Measurements from ENCODE around the gene ZFHX3.

The ZFHX3 gene

GRCh38 chr16:73037845-73038570, 9.9 kb downstream of the ZFHX3 start:
- no peak for DNase-seq

DNA sequence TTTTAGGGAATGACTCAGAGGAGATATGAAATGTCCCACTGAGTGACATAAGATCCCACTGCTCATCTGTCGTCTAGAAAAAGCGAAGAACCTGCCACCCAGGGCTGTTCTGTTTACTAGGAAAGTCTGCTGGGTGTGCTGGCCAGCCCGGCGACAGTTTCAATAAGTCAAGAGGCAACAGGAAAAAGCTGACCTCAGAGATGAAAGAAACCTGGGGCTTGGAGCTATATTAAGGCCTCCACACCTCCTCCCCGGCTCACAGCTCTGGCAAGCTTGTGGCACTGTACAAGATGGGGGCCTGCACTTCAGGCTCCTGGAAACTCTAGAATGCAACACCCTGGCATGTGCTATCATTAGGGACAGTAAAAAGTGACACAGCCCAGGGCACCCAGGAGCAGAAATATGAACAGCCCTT, 10.6 kb downstream of the ZFHX3 start:
- DNase-seq: no peak

GRCh38 chr16:73036074-73036826, 11.7 kb downstream of the ZFHX3 start:
- DNase-seq: no peak

GRCh38 chr16:73034374-73034773, 13.6 kb downstream of the ZFHX3 start:
- no peak for DNase-seq

DNA sequence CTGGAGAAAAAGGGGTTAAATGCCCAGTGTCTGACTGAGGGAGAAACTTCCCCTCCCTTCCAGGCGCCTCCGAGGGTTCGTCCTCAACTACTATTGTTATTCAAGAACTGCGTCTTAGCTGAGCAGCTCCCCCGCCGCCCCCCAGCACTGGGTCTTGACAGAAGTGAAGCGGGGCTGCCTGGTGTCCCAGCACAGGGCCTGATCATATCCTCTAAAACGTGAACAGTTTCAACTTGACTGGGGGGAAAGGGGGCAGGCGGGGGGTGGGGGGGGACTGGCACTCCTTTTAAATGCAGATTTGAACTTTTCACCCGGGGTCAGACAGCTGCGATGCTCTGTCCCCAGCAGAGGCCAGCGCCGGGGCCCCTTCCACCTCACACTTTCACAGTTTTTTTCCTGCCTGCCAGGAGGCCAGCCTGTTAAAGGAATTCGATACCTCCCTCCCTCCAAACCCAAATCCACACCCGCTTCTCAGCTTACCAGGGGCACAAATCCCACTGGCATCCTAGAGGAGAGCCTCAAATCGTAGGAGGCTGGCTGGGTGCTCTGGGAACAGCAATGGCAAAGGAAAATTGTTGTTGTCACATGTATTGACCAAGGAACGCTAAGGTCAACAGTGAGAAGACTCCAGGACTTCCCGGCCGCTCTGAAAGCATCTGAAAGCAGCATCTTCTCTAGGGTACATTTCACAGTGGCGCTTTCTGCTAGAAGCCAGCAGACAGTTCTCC, 14.5 kb downstream of the ZFHX3 start:
- no peak for DNase-seq

DNA sequence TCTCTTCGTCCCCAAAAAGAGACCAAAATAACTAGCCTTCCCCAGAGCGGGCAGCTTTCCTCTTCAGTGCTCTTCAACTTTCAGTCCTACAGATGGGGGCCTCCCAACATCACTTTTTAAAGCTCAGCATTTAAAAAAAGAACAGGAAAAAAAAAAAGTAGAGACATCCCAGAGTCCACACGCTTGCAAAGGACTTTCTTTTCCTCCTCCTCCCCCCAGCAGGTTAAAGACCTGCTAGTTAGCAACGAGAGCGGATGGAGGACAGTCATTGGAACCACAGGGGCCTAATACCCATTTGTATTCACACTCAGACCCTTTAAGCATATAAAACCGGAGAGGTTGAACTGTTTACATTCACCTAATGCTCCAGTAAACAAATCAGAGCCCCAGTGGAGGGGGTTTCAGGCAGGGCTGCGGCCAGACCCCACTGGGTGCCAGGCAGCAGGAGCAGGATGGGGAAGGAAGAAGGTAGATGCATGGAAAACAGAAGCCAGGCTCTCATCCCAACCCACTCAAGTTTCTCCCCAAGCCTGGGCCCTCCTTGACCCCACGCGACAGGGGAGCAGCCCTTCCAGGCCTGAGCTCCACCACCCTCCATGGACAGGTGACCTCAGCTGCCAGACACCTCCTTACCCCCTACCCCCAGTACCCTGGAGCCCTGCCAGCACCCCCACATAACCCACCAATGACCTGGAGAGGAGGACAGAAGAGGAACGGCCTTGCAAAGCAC, 15.2 kb downstream of the ZFHX3 start:
- no peak for DNase-seq

GRCh38 chr16:73031984-73032383, 15.9 kb downstream of the ZFHX3 start:
- DNase-seq: no peak

GRCh38 chr16:73031155-73031866, 16.6 kb downstream of the ZFHX3 start:
- DNase-seq: no peak

DNA sequence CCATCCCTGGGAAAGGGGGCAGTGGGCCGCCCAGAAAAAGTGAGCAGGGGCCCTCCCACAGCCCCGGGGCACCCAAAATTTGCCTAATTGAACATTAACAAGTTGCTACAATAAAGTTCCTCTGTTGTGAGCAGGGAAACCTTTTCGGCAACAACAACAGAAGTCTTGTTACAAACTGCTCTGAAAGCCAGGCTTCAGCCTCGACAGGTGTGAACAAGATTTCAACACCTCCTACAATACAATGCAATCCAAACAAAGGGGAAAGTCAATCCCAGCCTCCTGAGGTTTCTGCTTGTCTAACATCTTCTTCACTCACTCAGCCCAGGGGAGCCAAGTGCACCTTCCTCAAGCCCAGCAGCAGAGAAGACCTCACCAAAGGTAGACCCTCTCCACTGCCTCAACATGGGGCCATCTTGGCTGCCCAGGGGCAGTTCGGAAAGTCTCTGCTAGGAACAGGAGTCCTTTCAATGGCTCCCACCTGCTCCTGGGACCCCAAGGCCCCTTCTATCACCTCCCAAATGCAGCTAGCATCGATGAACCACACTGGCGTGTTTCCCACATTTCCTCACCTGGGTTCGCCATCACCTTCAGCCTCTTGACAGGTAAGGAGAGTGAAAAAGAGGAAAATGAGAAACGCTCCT, 19.1 kb downstream of the ZFHX3 start:
- DNase-seq: no peak

GRCh38 chr16:73028263-73028662, 19.7 kb downstream of the ZFHX3 start:
- DNase-seq: no peak

DNA sequence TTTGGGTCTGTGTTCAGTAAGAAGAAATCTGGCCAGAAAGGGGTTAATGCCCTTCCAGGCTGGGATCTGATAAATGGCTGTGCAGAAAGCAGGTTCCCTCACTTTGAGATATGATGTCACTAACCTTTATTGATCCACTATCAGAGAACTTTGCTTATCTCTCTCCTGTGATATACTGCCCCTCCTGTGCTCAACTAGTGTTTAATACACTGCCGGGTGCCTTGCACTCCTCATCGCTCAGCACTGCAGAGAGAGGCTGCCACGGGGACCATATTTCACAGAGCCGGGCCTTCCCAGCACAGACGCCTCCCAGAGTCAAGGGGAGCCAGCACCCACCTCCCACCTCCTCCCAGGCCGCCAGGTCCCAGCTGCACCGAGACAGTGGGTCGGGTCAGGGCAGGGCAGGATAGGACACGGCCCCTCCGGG, 20.2 kb downstream of the ZFHX3 start:
- no peak for DNase-seq

DNA sequence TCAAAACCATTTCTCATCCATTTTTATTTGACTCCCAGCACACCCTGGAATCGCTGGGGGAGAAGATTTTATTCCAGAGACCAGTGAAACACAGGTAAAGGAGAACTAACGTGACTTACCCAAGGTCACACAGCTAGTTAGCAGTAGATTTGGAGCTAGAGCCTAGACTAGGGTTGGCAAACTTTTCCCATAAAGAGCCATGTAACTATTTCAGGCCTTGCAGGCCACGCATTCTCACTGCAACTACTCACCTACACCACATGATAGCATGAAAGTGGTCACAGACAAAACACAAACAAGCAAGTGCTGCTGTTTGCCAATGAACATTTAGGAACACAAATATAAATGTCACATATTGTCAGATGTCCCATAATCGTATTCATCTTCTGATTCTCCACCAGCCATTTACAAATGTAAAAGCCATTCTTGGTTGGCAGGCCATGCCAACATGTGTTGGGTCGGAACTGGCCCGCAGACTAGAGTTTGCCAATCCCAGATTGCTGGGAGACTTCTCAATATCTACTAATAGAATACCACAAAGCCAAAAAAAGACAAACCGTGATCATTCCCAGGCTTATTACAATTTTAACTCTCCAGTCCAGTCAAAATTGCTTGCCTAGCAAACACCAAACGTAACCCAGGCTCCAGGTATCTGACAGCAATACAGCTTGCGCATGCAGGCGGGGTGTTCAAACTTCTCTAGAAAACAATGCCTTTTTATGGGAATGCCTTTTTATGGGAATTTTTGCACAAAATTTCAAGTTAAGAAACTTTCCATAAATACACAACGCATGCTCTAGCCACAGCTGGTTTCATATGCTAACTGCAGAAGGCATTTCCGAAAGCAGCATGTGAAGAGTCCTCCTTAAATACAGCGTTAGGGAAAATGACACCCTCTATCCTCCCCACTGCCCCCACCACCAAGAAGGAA, 20.9 kb downstream of the ZFHX3 start:
- no peak for DNase-seq

DNA sequence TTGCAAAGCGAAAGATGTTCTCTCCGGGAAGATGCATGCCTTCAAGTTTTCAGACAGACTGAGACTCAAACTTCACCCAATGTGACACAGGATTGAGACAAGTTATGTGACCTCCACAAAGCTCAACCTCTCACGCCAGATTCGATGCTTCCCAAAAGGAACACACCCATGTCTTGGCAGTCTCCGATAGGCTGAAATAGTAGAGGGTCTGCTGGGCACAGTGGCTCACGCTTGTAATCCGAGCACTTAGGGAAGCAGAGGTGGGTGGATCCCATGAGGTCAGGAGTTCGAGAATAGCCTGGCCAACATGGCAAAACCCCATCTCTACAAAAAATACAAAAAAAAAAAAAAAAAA, 22.1 kb downstream of the ZFHX3 start:
- DNase-seq: no peak

DNA sequence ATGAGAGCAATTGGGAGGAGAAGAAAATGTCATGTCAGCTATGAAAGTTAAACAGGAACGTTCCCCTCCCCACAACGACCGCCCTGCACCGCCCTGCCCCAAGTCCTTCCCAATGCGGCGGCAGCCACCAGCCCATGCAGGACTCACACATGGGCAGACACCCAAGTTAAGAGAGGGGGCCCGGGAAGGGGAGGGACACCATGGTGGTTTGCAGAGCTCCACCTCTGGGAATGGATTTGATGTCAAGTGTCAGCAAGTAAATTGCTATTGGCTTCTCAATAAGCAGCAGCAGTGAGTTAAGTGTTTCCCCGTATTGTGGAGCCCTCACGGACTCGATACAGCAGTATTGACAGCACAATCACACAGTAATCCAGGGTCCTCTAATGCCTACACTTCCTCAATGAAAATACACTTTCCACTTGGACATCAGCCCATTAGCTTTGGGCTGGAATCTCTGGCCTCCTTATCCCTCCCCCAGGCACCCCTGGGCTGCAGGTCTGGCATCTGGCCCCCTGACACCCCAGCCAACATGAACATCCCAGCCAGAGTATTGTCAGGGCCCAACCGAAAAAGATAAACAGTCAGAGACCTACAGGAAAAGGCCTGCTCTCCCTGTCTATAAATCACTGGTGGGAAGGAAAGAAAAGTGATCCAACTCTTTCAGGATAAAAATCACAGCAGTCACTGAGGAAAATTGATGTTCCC, 22.6 kb downstream of the ZFHX3 start:
- no peak for DNase-seq

GRCh38 chr16:73024571-73025105, 23.3 kb downstream of the ZFHX3 start:
- no peak for DNase-seq

DNA sequence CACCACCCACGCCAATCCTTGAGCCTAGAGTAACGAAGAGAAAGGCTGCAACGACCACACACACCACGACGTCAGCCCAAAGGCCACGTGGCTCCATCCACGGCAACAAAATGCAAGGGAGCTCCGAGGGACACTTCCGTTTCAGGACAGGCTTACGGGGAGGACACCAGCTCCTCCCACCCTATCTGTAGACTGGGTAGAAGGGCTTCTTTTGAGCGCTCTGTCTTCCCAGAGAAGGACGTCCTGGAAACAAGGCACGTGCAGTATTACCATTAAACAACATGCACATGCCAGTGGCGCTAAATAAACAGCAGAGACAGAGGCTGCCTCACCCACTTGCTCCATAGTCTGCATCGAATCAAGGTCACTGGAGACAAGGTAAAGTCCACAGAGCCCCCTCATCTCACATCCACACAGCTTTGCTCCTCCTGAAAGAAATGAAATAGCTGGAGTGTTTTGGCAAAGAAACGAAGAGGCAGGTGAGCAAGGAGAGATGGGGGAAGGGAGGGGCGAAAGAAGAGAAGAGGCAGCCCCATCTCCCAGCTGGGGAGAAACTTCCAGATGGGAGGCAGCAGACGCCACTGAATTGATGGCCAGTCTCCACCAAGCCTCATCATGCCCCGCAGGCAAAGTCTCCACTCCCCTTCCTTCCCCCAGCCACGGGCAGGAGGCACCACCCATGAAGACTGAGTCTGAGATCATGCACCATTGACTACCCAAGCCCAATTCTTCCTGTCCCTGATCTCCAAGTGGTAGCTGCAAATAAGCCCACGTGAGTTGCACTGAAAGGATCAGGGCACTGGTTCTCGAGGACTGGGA, 24.0 kb downstream of the ZFHX3 start:
- no peak for DNase-seq

- DNase-seq: no peak
Measured at GRCh38 chr16:73023320-73023719, 24.6 kb downstream of the ZFHX3 start.

- no peak for DNase-seq
Measured at GRCh38 chr16:73022534-73022933, 25.4 kb downstream of the ZFHX3 start.
